Smooth muscle cell (in vitro differentiated cells): Measurements from ENCODE around the gene ARMH3. TPM values are rescaled to one million over a fixed set of nuclear protein-coding genes. Genes with fewer than 3 reads are reported as not detected.
A peak's percentile ranks its signal among the peaks of the same experiment; 100 is the strongest.

Experiments used
- DNase-seq: peaks from one replicate; lab custom pipeline; 2025; ENCODE audit not compliant: unreplicated experiment; lab: John Stamatoyannopoulos, UW
- H2AFZ ChIP-seq: fragments of 200-600 bp; sonication (generic); 2 replicates; pipeline ENCODE4 v1.6.0; 2016; ENCODE audit warnings: antibody characterized with exemption, low read depth, mild to moderate bottlenecking
- H3F3A ChIP-seq: fragments of 200-600 bp; sonication (generic); 2 replicates; pipeline ENCODE4 v1.6.0; 2017; ENCODE audit warnings: antibody characterized with exemption, low read depth
- H3K27ac ChIP-seq: fragments of 200-600 bp; sonication (generic); 2 replicates; pipeline ENCODE4 v1.5.1; 2016; ENCODE audit warnings: low read depth, mild to moderate bottlenecking
- H3K27me3 ChIP-seq: fragments of 200-600 bp; sonication (generic); 2 replicates; pipeline ENCODE4 v1.6.1; 2016; ENCODE audit warnings: low read depth, mild to moderate bottlenecking
- H3K36me3 ChIP-seq: fragments of 200-600 bp; sonication (generic); 2 replicates; pipeline ENCODE4 v1.5.1; 2016; ENCODE audit warnings: low read depth
- H3K4me1 ChIP-seq: fragments of 200-600 bp; sonication (generic); 2 replicates; pipeline ENCODE4 v1.5.1; 2016; ENCODE audit warnings: low read depth
- H3K4me2 ChIP-seq: fragments of 200-600 bp; sonication (generic); 2 replicates; pipeline ENCODE4 v1.6.0; 2016; ENCODE audit warnings: mild to moderate bottlenecking
- H3K4me3 ChIP-seq: fragments of 200-600 bp; sonication (generic); 2 replicates; pipeline ENCODE4 v1.5.1; 2016; ENCODE audit warnings: mild to moderate bottlenecking
- H3K79me2 ChIP-seq: fragments of 200-600 bp; sonication (generic); 2 replicates; pipeline ENCODE4 v1.6.0; 2016; ENCODE audit warnings: low read depth, mild to moderate bottlenecking
- H3K9ac ChIP-seq: fragments of 200-600 bp; sonication (generic); 2 replicates; pipeline ENCODE4 v1.6.0; 2016; ENCODE audit warnings: low read depth
- H3K9me3 ChIP-seq: fragments of 200-600 bp; sonication (generic); replicated peaks from 2 replicates; pipeline ENCODE4 v1.5.1; 2016; ENCODE audit warnings: low read depth
- H4K20me1 ChIP-seq: fragments of 200-600 bp; sonication (generic); 2 replicates; pipeline ENCODE4 v1.6.0; 2016; ENCODE audit warnings: low read depth
- CTCF ChIP-seq: fragments of 200-600 bp; sonication (generic); IDR thresholded peaks from 2 replicates; pipeline ENCODE4 v1.5.1; 2017; ENCODE audit warnings: borderline replicate concordance, mild to moderate bottlenecking, antibody characterized with exemption; ENCODE audit not compliant: insufficient read depth, poor library complexity, severe bottlenecking
- WGBS: methylation state at CpG from one replicate; pipeline ENCODE4 v1.1.7; 2016; ENCODE audit warnings: low lambda C conversion rate; 5-methylcytosine and 5-hydroxymethylcytosine counted together
- polyA plus RNA-seq: library from polyadenylated mRNA; unstranded; fragments of >200 nt; fragmentation: Nextera tagmentation; extraction: Ambion mirVana; gene quantifications from 2 replicates; pipeline ENCODE4 v1.2.1, GENCODE V29; 2016
- total RNA-seq: library from RNA; depleted of rRNA; stranded (reverse); fragments of >200 nt; gene quantifications from 2 replicates; pipeline ENCODE4 v1.2.3, GENCODE V29; 2014

Gene ARMH3
- total and polyA plus RNA-seq, 2 experiments from 2014 or later: 7.6 to 10.8 TPM

GRCh38 chr10:102017295-102017694 lies 38.7 kb downstream of the ARMH3 start:
- Histone ChIP-seq H3K9ac (no peak overlapping the region), H3K36me3 (peaks cover 9% of the 10 kb centered on the region), H3K4me3 (no peak overlapping the region), H2AFZ (no peak overlapping the region), H3K9me3 (no peaks in the 10 kb centered on the region), H3F3A (no peaks in the 10 kb centered on the region), H3K4me2 (no peak overlapping the region), H3K4me1 (no peaks in the 10 kb centered on the region), H3K27ac (no peak overlapping the region), H3K79me2 (no peaks in the 10 kb centered on the region), H3K27me3 (no peaks in the 10 kb centered on the region), H4K20me1 (no peaks in the 10 kb centered on the region)
- WGBS: 100% methylated on average over 2 of the region's 2 CpGs
- DNase-seq: no peak
- TF ChIP-seq CTCF: no peak

- peaks cover 5% of the 10 kb centered on the region for H3K36me3 ChIP-seq
- no peaks in the 10 kb centered on the region for H4K20me1 ChIP-seq
- no peaks in the 10 kb centered on the region for H3K9me3 ChIP-seq
- H3K79me2 ChIP-seq: no peaks in the 10 kb centered on the region
- no peak overlapping the region for H3K4me2 ChIP-seq
- no peak overlapping the region for H2AFZ ChIP-seq
- H3F3A ChIP-seq: no peaks in the 10 kb centered on the region
- no peak for TF ChIP-seq CTCF
- H3K4me3 ChIP-seq: no peak overlapping the region
- H3K4me1 ChIP-seq: no peaks in the 10 kb centered on the region
- no peak overlapping the region for H3K9ac ChIP-seq
- H3K27ac ChIP-seq: no peak overlapping the region
- H3K27me3 ChIP-seq: no peaks in the 10 kb centered on the region
- DNase-seq: no peak
Observed at GRCh38 chr10:102016416-102016815, 39.6 kb downstream of the ARMH3 start.

- Histone ChIP-seq H3K9me3 (no peaks in the 10 kb centered on the region), H3K4me3 (no peak overlapping the region), H2AFZ (no peak overlapping the region), H3K79me2 (no peaks in the 10 kb centered on the region), H3K4me2 (no peak overlapping the region), H3K27ac (no peak overlapping the region), H3K9ac (no peak overlapping the region), H3K36me3 (peaks cover 5% of the 10 kb centered on the region), H4K20me1 (peaks cover 20% of the 10 kb centered on the region), H3K27me3 (no peaks in the 10 kb centered on the region), H3K4me1 (no peaks in the 10 kb centered on the region), H3F3A (peaks cover 5% of the 10 kb centered on the region)
- WGBS: 99% methylated on average over 4 of the region's 4 CpGs
- DNase-seq: no peak
- TF ChIP-seq CTCF: no peak
Observed at GRCh38 chr10:102010961-102011360, 45.0 kb downstream of the ARMH3 start.

- no peaks in the 10 kb centered on the region for H3K4me1 ChIP-seq
- peak; percentile 0 for DNase-seq
- H3K36me3 ChIP-seq: peaks cover 5% of the 10 kb centered on the region
- H3F3A ChIP-seq: peaks cover 5% of the 10 kb centered on the region
- no peak overlapping the region for H3K27ac ChIP-seq
- H3K4me3 ChIP-seq: no peak overlapping the region
- peaks cover 20% of the 10 kb centered on the region for H4K20me1 ChIP-seq
- 100% methylated on average over 1 of the region's 1 CpG for WGBS
- peak; percentile 90 for TF ChIP-seq CTCF
- H3K27me3 ChIP-seq: no peaks in the 10 kb centered on the region
- peak overlapping the region; percentile 3 for H3K4me2 ChIP-seq
- H3K9me3 ChIP-seq: no peaks in the 10 kb centered on the region
- no peak overlapping the region for H3K9ac ChIP-seq
- H3K79me2 ChIP-seq: no peaks in the 10 kb centered on the region
- H2AFZ ChIP-seq: no peak overlapping the region
Observed at GRCh38 chr10:102009801-102010425, 46.1 kb downstream of the ARMH3 start.
